Measurements from ENCODE around the gene IPO7. TPM values are rescaled to one million over a fixed set of nuclear protein-coding genes. Genes with fewer than 3 reads are reported as not detected.

Gene IPO7
- total RNA-seq, 2 donors from 2014 or later, result 79.4 to 121 TPM

GRCh38 chr11:9495803-9496514 lies 111.5 kb downstream of the IPO7 start:
- H3K27me3 ChIP-seq, result no peaks in the 10 kb centered on the region
- no peaks in the 10 kb centered on the region for H3K9me3 ChIP-seq
- DNase-seq (ENCODE audit: low spot score), result no peak
- peaks cover 81% of the 10 kb centered on the region for H3K36me3 ChIP-seq
- no peak overlapping the region for H3K4me3 ChIP-seq
- no peak for TF ChIP-seq CTCF (IDR thresholded peaks at IDR 0.05)
- H3K27ac ChIP-seq, result no peak overlapping the region
- no peaks in the 10 kb centered on the region for H3K4me1 ChIP-seq

Other genes starting within 250 kb of the IPO7 start
- 10 to 100 TPM; 75.8 to 96.7 TPM for gene DENND5A, start 119.3 kb upstream of the IPO7 start, total RNA-seq
- gene TMEM41B, start 70.1 kb upstream of the IPO7 start, total RNA-seq, result 10 to 100 TPM; 16.9 to 20.4 TPM
- gene ZNF143, start 76.4 kb downstream of the IPO7 start, total RNA-seq, result 10 to 100 TPM; 19.0 to 22.8 TPM
- gene WEE1, start 189.0 kb downstream of the IPO7 start, total RNA-seq, result 100 to 1,000 TPM in 1 of 2 donors, 10 to 100 TPM in 1; 52.0 to 103 TPM

Measured in right atrium auricular region (tissue), 2 donors.